Osteoblast (primary cell): ENCODE data around the gene GNAQ. TPM values are rescaled to one million over a fixed set of nuclear protein-coding genes. Genes with fewer than 3 reads are reported as not detected.

Experiments
- DNase-seq: peaks from one replicate; pipeline ENCODE4 v3.0.0; 2011; ENCODE audit warnings: low spot score, mixed read lengths; ENCODE audit not compliant: insufficient read length; ENCODE audit errors: missing footprints
- H2AFZ ChIP-seq: 2 replicates; pipeline ENCODE4 v1.6.0; 2011; ENCODE audit warnings: mild to moderate bottlenecking, low read length
- H3K27ac ChIP-seq: 2 replicates; pipeline ENCODE4 v1.5.1; 2011; ENCODE audit warnings: mild to moderate bottlenecking, low read depth, low read length, moderate library complexity
- H3K27me3 ChIP-seq: 2 replicates; pipeline ENCODE4 v1.6.0; 2012; ENCODE audit warnings: mild to moderate bottlenecking, control low read depth, inconsistent platforms, low read length, moderate library complexity; ENCODE audit not compliant: insufficient read depth
- H3K36me3 ChIP-seq: 2 replicates; pipeline ENCODE4 v1.5.1; 2011; ENCODE audit warnings: mild to moderate bottlenecking, low read length, control low read depth, moderate library complexity; ENCODE audit not compliant: insufficient read depth
- H3K4me1 ChIP-seq: 2 replicates; pipeline ENCODE4 v1.5.1; 2011; ENCODE audit warnings: mild to moderate bottlenecking, low read length, control low read depth, moderate library complexity; ENCODE audit not compliant: insufficient read depth
- H3K4me2 ChIP-seq: 2 replicates; pipeline ENCODE4 v1.6.0; 2011; ENCODE audit warnings: mild to moderate bottlenecking, low read length; ENCODE audit not compliant: insufficient read depth
- H3K4me3 ChIP-seq: fragments of 200-600 bp; sonication (generic); 3 replicates; pipeline ENCODE4 v1.5.1; 2012; ENCODE audit warnings: mild to moderate bottlenecking, low read length, inconsistent platforms; ENCODE audit not compliant: insufficient read depth
- H3K79me2 ChIP-seq: 2 replicates; pipeline ENCODE4 v1.6.0; 2012; ENCODE audit warnings: mild to moderate bottlenecking, low read length, control low read depth, inconsistent platforms; ENCODE audit not compliant: insufficient read depth
- H3K9me3 ChIP-seq: 2 replicates; pipeline ENCODE4 v1.5.1; 2011; ENCODE audit warnings: low read depth, low read length, control low read depth
- H4K20me1 ChIP-seq: 2 replicates; pipeline ENCODE4 v1.6.0; 2012; ENCODE audit warnings: mild to moderate bottlenecking, low read length, control low read depth; ENCODE audit not compliant: insufficient read depth
- total RNA-seq: library from RNA; depleted of rRNA; stranded (reverse); fragments of >200 nt; gene quantifications from 2 replicates; pipeline ENCODE4 v1.2.3, GENCODE V29; 2012
- TF ChIP-seq, protein P1 (sequence below): IDR thresholded peaks from 2 replicates; pipeline ENCODE4 v1.5.1; 2011; ENCODE audit warnings: mild to moderate bottlenecking, low read depth, low read length, moderate library complexity; ENCODE audit errors: extremely low read depth

Gene GNAQ
- total RNA-seq, 1 donor = 64.8 TPM

DNA sequence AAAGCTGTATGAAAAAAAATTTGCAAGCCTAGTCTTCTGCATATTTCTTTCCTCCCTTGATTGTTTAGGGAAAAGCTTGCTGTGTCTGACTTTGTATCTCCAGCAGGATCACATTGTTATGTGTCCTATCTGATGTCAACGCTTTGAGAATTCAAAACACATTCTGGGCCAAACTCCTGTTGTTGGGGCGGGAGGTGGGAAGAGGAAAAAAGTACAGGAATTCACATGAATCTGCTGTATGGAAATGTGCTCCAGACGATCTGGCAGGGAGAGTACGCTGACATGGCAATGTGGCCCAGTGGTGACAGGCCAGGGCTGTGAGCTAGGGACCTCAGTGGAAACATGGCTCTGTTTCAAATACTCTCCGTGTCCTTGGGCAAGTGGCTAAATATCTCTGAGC is 296.1 kb downstream of the GNAQ start:
- Histone ChIP-seq H4K20me1 (peaks cover 3% of the 10 kb centered on the region), H3K9me3 (no peaks in the 10 kb centered on the region), H3K79me2 (peaks cover 34% of the 10 kb centered on the region), H3K27ac (no peak overlapping the region), H3K4me2 (no peak overlapping the region), H3K4me3 (no peak overlapping the region), H3K36me3 (no peaks in the 10 kb centered on the region), H3K4me1 (no peaks in the 10 kb centered on the region), H2AFZ (no peak overlapping the region), H3K27me3 (no peaks in the 10 kb centered on the region)
- DNase-seq = no peak
- TF ChIP-seq, protein P1, sequence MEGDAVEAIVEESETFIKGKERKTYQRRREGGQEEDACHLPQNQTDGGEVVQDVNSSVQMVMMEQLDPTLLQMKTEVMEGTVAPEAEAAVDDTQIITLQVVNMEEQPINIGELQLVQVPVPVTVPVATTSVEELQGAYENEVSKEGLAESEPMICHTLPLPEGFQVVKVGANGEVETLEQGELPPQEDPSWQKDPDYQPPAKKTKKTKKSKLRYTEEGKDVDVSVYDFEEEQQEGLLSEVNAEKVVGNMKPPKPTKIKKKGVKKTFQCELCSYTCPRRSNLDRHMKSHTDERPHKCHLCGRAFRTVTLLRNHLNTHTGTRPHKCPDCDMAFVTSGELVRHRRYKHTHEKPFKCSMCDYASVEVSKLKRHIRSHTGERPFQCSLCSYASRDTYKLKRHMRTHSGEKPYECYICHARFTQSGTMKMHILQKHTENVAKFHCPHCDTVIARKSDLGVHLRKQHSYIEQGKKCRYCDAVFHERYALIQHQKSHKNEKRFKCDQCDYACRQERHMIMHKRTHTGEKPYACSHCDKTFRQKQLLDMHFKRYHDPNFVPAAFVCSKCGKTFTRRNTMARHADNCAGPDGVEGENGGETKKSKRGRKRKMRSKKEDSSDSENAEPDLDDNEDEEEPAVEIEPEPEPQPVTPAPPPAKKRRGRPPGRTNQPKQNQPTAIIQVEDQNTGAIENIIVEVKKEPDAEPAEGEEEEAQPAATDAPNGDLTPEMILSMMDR = no peak

GRCh38 chr9:77731930-77732329 is 299.7 kb downstream of the GNAQ start:
- Histone ChIP-seq H4K20me1 (peaks cover 3% of the 10 kb centered on the region), H2AFZ (no peak overlapping the region), H3K27me3 (no peaks in the 10 kb centered on the region), H3K4me1 (no peaks in the 10 kb centered on the region), H3K4me3 (no peak overlapping the region), H3K36me3 (peaks cover 13% of the 10 kb centered on the region), H3K27ac (no peak overlapping the region), H3K9me3 (no peaks in the 10 kb centered on the region), H3K4me2 (no peak overlapping the region), H3K79me2 (peaks cover 30% of the 10 kb centered on the region)
- TF ChIP-seq, protein P1 = no peak
- no peak for DNase-seq

DNA sequence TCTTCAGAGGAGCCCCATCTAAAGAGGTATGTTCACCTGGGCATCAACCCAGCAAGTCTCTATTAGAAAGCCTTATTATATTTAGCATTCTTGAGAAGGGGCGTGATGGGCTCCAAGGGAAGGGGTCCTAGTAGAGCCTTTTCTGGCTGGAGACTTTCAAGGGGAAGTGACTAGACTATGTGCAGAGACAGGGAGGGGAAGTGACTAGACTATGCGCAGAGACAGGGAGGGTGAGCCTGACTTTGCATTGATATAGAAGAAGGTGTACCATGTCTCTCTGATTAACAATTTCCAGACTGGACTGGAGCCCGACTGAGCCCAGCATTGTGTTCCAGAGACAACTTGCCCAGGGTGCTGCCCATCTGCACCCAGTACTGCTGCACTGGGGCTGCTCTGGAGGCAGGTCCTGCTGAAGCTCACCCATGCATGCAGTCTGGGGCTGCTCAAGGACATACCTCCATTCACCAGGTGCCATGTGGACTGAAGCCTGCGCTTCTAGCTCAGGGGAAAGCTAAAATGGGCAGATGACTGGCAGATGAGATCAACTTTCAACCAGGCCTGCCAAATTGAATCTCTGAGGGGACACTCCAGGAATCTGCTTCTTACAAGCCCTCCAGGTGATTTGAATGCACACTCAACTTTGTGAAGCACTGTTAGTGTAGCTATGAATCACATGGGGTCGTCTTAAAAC is 300.5 kb downstream of the GNAQ start:
- H3K4me1 ChIP-seq = peaks cover 3% of the 10 kb centered on the region

DNA sequence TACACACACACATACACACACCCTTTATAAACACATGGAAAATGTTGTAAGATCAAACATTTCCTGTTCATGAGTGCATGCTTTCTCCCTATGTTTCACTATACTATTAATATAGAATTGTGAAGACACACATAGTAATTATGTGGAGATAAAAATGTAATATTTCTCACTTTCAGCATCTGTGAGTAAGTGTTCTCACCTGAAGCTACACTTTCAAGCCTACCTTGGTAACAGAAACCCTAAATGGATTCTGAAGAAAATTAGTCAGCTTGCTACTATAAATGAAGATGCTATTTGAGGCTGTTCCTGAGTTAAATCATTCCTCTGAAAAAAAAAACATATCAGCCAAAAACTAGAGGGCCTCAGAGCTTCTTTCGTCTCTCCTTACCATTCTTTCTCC is 302.4 kb downstream of the GNAQ start:
- no peaks in the 10 kb centered on the region for H3K27me3 ChIP-seq
- H3K79me2 ChIP-seq = peaks cover 20% of the 10 kb centered on the region
- H3K4me3 ChIP-seq = no peak overlapping the region
- no peak overlapping the region for H3K4me2 ChIP-seq
- peaks cover 22% of the 10 kb centered on the region for H3K36me3 ChIP-seq
- no peak overlapping the region for H2AFZ ChIP-seq
- peaks cover 3% of the 10 kb centered on the region for H4K20me1 ChIP-seq
- no peak overlapping the region for H3K27ac ChIP-seq
- no peak for DNase-seq
- no peaks in the 10 kb centered on the region for H3K9me3 ChIP-seq
- H3K4me1 ChIP-seq = peaks cover 3% of the 10 kb centered on the region
- TF ChIP-seq, protein P1 = no peak

More for the DNA sequence above, 300.5 kb downstream of the GNAQ start:
- Histone ChIP-seq H3K9me3 (no peaks in the 10 kb centered on the region), H3K4me2 (no peak overlapping the region), H3K27ac (no peak overlapping the region), H4K20me1 (peaks cover 3% of the 10 kb centered on the region), H3K79me2 (peaks cover 27% of the 10 kb centered on the region), H2AFZ (no peak overlapping the region), H3K4me3 (no peak overlapping the region), H3K36me3 (peaks cover 17% of the 10 kb centered on the region), H3K27me3 (no peaks in the 10 kb centered on the region)
- TF ChIP-seq, protein P1 = no peak
- no peak for DNase-seq
